Liver (tissue), 9 donors: ENCODE measurements around the gene EYA3. TPM values are rescaled to one million over a fixed set of nuclear protein-coding genes. Genes with fewer than 3 reads are reported as not detected.

Experiments used
- DNase-seq: peaks from one replicate; pipeline ENCODE4 v3.0.0-alpha.2; 2017; ENCODE audit warnings: low spot score
- H3K27ac ChIP-seq, 2 donors: one replicate each; pipeline ENCODE4 v1.7.0; 2013; ENCODE audit warnings: inconsistent platforms in 2 of 2, low read length in 2 of 2, control low read depth in 1 of 2, low read depth in 1 of 2, mild to moderate bottlenecking in 1 of 2
- H3K27me3 ChIP-seq, 4 donors: one replicate each; pipeline versions ENCODE4 v1.6.1 to v1.7.0; 2013; ENCODE audit warnings: low read length in 3 of 4, inconsistent platforms in 1 of 4, mild to moderate bottlenecking in 1 of 4, moderate library complexity in 1 of 4; ENCODE audit not compliant: control insufficient read depth in 4 of 4, insufficient read depth in 4 of 4
- H3K36me3 ChIP-seq, 4 donors: one replicate each; pipeline versions ENCODE4 v1.6.1 to v1.7.0; 2013; ENCODE audit warnings: low read length in 3 of 4, mild to moderate bottlenecking in 3 of 4, low read depth in 1 of 4, moderate library complexity in 1 of 4; ENCODE audit not compliant: control insufficient read depth in 4 of 4, insufficient read depth in 3 of 4
- H3K4me1 ChIP-seq, 4 donors: one replicate each; pipeline versions ENCODE4 v1.6.1 to v1.7.0; 2013; ENCODE audit warnings: low read length in 3 of 4, mild to moderate bottlenecking in 3 of 4, moderate library complexity in 1 of 4; ENCODE audit not compliant: control insufficient read depth in 4 of 4, insufficient read depth in 4 of 4
- H3K4me3 ChIP-seq, 3 donors: one replicate each; pipeline versions ENCODE4 v1.6.1 to v1.7.0; 2013; ENCODE audit warnings: low read length in 3 of 3, control low read depth in 1 of 3, low read depth in 1 of 3, mild to moderate bottlenecking in 1 of 3
- H3K9ac ChIP-seq, 2 donors: one replicate each; pipeline ENCODE4 v1.7.0; 2013; ENCODE audit warnings: low read length in 2 of 2, mild to moderate bottlenecking in 2 of 2, moderate library complexity in 2 of 2, control low read depth in 1 of 2, low read depth in 1 of 2
- H3K9me3 ChIP-seq, 4 donors: one replicate each; pipeline versions ENCODE4 v1.6.1 to v1.7.0; 2013; ENCODE audit warnings: low read length in 3 of 4; ENCODE audit not compliant: control insufficient read depth in 4 of 4
- EGR1 ChIP-seq, 2 donors: IDR thresholded peaks; 2 replicates each; pipeline ENCODE4 v1.6.1; 2016 to 2018; ENCODE audit warnings: antibody characterized with exemption in 2 of 2, low read depth in 2 of 2
- FOXA1 ChIP-seq: IDR thresholded peaks from 2 replicates; pipeline ENCODE4 v1.6.1; 2016; ENCODE audit warnings: antibody characterized with exemption
- FOXA2 ChIP-seq: IDR thresholded peaks from 2 replicates; pipeline ENCODE4 v1.6.1; 2016; ENCODE audit warnings: antibody characterized with exemption
- GABPA ChIP-seq, 2 donors: IDR thresholded peaks in 1 of 2; conservative IDR thresholded peaks in 1 of 2; 2 replicates each; pipeline ENCODE4 v1.6.1; 2016; ENCODE audit warnings: antibody characterized with exemption in 2 of 2, mild to moderate bottlenecking in 1 of 2, moderate library complexity in 1 of 2
- HNF4A ChIP-seq, 2 donors: conservative IDR thresholded peaks; 2 replicates each; pipeline ENCODE4 v1.6.1; 2016; ENCODE audit warnings: antibody characterized with exemption in 2 of 2, mild to moderate bottlenecking in 2 of 2
- HNF4G ChIP-seq: IDR thresholded peaks from 2 replicates; pipeline ENCODE4 v1.6.1; 2016; ENCODE audit warnings: antibody characterized with exemption
- JUND ChIP-seq, 2 donors: IDR thresholded peaks; 2 replicates each; pipeline ENCODE4 v1.6.1; 2016; ENCODE audit warnings: antibody characterized with exemption in 2 of 2
- NR2F2 ChIP-seq: IDR thresholded peaks from 2 replicates; pipeline ENCODE4 v1.6.1; 2016; ENCODE audit warnings: antibody characterized with exemption
- RAD21 ChIP-seq, 2 donors: IDR thresholded peaks; 2 replicates each; pipeline ENCODE4 v1.6.1; 2016; ENCODE audit warnings: antibody characterized with exemption in 2 of 2, mild to moderate bottlenecking in 2 of 2
- RXRA ChIP-seq, 2 donors: IDR thresholded peaks; 2 replicates each; pipeline ENCODE4 v1.6.1; 2017 to 2018; ENCODE audit warnings: antibody characterized with exemption in 2 of 2, mild to moderate bottlenecking in 1 of 2
- SP1 ChIP-seq: IDR thresholded peaks from 2 replicates; pipeline ENCODE4 v1.6.1; 2018; ENCODE audit warnings: antibody characterized with exemption, mild to moderate bottlenecking
- TAF1 ChIP-seq: conservative IDR thresholded peaks from 2 replicates; pipeline ENCODE4 v1.6.1; 2016; ENCODE audit warnings: antibody characterized with exemption, mild to moderate bottlenecking
- YY1 ChIP-seq: IDR thresholded peaks from 2 replicates; pipeline ENCODE4 v1.6.1; 2016; ENCODE audit warnings: antibody characterized with exemption, mild to moderate bottlenecking
- WGBS: extraction: QIAGEN DNeasy Blood & Tissue Kit; methylation state at CpG from one replicate; pipeline ENCODE4 v1.1.7; 2013; 5-methylcytosine and 5-hydroxymethylcytosine counted together
- polyA plus RNA-seq, 2 donors: library from polyadenylated mRNA; stranded (reverse) in 1 of 2; unstranded in 1 of 2; fragments of 200-250 nt in 1 of 2; fragments of >200 nt in 1 of 2; fragmentation: Nextera tagmentation in 1 of 2; extraction: Ambion mirVana in 1 of 2; gene quantifications; one replicate each; pipeline versions ENCODE4 v1.2.1 to v1.2.3, GENCODE V29; 2013 to 2015
- total RNA-seq, 2 donors: library from RNA; depleted of rRNA; stranded (reverse); fragments of >200 nt; gene quantifications; one replicate each; pipeline ENCODE4 v1.2.3, GENCODE V29; 2014
- TF ChIP-seq, protein P1 (sequence below): IDR thresholded peaks from 2 replicates; pipeline ENCODE4 v1.6.1; 2016; ENCODE audit warnings: antibody characterized with exemption
- TF ChIP-seq, protein P2 (sequence below): IDR thresholded peaks from 2 replicates; pipeline ENCODE4 v1.6.1; 2016; ENCODE audit warnings: antibody characterized with exemption
- TF ChIP-seq, protein P3 (sequence below): IDR thresholded peaks from 2 replicates; pipeline ENCODE4 v1.6.1; 2016; ENCODE audit warnings: antibody characterized with exemption, mild to moderate bottlenecking
- TF ChIP-seq, protein P4 (sequence below): fragments of 150-350 bp; IDR thresholded peaks from 2 replicates; pipeline ENCODE4 v1.5.1; 2017; ENCODE audit warnings: improper control_type of control experiment, low read depth, low read length; ENCODE audit not compliant: missing input control
- TF ChIP-seq, protein P5 (sequence below): IDR thresholded peaks from 2 replicates; pipeline ENCODE4 v1.6.1; 2016; ENCODE audit warnings: antibody characterized with exemption
- donor health status: healthy.
- donor health status: healthy.
- donor health status: healthy.
- donor health status: healthy.
- donor health status: healthy.

The EYA3 gene
- total and polyA plus RNA-seq, 4 donors: 3.6 to 12.6 (median 6.0) TPM

DNA sequence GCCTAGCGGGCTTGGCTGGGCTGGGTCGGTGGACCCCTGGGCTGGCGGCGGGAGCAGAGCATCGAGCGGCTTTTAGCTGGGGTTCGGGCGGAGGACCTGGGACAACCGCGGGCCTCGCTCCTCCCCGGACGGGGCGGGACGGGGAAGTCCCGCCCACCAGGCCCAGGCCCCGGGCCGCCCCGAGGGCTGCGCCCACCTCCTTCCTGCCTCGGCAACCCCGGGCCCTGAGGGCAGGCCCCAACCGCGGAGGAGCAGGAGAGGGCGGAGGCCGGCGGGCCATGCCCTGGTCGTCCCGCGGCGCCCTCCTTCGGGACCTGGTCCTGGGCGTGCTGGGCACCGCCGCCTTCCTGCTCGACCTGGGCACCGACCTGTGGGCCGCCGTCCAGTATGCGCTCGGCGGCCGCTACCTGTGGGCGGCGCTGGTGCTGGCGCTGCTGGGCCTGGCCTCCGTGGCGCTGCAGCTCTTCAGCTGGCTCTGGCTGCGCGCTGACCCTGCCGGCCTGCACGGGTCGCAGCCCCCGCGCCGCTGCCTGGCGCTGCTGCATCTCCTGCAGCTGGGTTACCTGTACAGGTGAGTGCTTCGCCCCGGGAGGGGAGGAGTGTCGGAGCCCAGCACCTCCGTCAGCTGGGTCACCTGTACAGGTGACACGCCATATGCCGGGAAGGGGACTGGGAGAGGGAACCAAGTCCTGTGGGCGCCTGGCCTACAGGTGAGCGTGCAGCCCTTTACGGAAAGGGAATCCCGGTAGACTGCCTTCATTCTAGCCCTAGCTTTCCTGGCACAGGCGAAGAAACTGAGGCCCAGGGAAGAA, 128.4 kb downstream of the EYA3 start, which contains the start of gene XKR8:
TSS of gene XKR8 (plus strand) at position 182 of the 812 bp plus-strand sequence. CDS start at position 279, 97 bp downstream.
- Histone ChIP-seq H3K27me3 (no peaks in the 10 kb centered on the region), H3K9ac (peak within 1 kb of the TSS; percentile 9 to 77), H3K4me1 (peaks cover 11 to 23% (median 13%) of the 10 kb centered on the region in 4 donors), H3K4me3 (peak within 1 kb of the TSS; percentile 62 to 88 (median 70)), H3K27ac (peak within 1 kb of the TSS; percentile 86 to 96), H3K36me3 (peaks cover 0 to 10% (median 6%) of the 10 kb centered on the region in 4 donors), H3K9me3 (no peaks in the 10 kb centered on the region)
- WGBS: 4% methylated on average over 68 of the region's 68 CpGs
- DNase-seq: peak; percentile 77
- TF ChIP-seq, protein P1, sequence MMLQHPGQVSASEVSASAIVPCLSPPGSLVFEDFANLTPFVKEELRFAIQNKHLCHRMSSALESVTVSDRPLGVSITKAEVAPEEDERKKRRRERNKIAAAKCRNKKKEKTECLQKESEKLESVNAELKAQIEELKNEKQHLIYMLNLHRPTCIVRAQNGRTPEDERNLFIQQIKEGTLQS: no peak
- TF ChIP-seq SP1: no peak
- no peak for TF ChIP-seq EGR1 (IDR thresholded peaks at IDR 0.05; ENCODE audit: low read depth in 2 of 2)
- TF ChIP-seq GABPA (IDR thresholded peaks at IDR 0.05 in 1 of 2, conservative IDR thresholded peaks at IDR 0.05 in 1 of 2): peak in 1 of 2 donors; percentile 51
- TF ChIP-seq, protein P2, sequence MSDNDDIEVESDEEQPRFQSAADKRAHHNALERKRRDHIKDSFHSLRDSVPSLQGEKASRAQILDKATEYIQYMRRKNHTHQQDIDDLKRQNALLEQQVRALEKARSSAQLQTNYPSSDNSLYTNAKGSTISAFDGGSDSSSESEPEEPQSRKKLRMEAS: no peak
- no peak for TF ChIP-seq HNF4A (conservative IDR thresholded peaks at IDR 0.05)
- TF ChIP-seq NR2F2: no peak
- TF ChIP-seq YY1: peak; percentile 7
- TF ChIP-seq, protein P3, sequence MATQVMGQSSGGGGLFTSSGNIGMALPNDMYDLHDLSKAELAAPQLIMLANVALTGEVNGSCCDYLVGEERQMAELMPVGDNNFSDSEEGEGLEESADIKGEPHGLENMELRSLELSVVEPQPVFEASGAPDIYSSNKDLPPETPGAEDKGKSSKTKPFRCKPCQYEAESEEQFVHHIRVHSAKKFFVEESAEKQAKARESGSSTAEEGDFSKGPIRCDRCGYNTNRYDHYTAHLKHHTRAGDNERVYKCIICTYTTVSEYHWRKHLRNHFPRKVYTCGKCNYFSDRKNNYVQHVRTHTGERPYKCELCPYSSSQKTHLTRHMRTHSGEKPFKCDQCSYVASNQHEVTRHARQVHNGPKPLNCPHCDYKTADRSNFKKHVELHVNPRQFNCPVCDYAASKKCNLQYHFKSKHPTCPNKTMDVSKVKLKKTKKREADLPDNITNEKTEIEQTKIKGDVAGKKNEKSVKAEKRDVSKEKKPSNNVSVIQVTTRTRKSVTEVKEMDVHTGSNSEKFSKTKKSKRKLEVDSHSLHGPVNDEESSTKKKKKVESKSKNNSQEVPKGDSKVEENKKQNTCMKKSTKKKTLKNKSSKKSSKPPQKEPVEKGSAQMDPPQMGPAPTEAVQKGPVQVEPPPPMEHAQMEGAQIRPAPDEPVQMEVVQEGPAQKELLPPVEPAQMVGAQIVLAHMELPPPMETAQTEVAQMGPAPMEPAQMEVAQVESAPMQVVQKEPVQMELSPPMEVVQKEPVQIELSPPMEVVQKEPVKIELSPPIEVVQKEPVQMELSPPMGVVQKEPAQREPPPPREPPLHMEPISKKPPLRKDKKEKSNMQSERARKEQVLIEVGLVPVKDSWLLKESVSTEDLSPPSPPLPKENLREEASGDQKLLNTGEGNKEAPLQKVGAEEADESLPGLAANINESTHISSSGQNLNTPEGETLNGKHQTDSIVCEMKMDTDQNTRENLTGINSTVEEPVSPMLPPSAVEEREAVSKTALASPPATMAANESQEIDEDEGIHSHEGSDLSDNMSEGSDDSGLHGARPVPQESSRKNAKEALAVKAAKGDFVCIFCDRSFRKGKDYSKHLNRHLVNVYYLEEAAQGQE: no peak
- TF ChIP-seq RXRA (IDR thresholded peaks at IDR 0.05): no peak
- no peak for TF ChIP-seq RAD21 (IDR thresholded peaks at IDR 0.05)
- no peak for TF ChIP-seq JUND (IDR thresholded peaks at IDR 0.05)
- TF ChIP-seq, protein P4, sequence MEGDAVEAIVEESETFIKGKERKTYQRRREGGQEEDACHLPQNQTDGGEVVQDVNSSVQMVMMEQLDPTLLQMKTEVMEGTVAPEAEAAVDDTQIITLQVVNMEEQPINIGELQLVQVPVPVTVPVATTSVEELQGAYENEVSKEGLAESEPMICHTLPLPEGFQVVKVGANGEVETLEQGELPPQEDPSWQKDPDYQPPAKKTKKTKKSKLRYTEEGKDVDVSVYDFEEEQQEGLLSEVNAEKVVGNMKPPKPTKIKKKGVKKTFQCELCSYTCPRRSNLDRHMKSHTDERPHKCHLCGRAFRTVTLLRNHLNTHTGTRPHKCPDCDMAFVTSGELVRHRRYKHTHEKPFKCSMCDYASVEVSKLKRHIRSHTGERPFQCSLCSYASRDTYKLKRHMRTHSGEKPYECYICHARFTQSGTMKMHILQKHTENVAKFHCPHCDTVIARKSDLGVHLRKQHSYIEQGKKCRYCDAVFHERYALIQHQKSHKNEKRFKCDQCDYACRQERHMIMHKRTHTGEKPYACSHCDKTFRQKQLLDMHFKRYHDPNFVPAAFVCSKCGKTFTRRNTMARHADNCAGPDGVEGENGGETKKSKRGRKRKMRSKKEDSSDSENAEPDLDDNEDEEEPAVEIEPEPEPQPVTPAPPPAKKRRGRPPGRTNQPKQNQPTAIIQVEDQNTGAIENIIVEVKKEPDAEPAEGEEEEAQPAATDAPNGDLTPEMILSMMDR: peak; percentile 26
- TF ChIP-seq FOXA2: no peak
- no peak for TF ChIP-seq TAF1
- no peak for TF ChIP-seq HNF4G
- no peak for TF ChIP-seq FOXA1
- TF ChIP-seq, protein P5, sequence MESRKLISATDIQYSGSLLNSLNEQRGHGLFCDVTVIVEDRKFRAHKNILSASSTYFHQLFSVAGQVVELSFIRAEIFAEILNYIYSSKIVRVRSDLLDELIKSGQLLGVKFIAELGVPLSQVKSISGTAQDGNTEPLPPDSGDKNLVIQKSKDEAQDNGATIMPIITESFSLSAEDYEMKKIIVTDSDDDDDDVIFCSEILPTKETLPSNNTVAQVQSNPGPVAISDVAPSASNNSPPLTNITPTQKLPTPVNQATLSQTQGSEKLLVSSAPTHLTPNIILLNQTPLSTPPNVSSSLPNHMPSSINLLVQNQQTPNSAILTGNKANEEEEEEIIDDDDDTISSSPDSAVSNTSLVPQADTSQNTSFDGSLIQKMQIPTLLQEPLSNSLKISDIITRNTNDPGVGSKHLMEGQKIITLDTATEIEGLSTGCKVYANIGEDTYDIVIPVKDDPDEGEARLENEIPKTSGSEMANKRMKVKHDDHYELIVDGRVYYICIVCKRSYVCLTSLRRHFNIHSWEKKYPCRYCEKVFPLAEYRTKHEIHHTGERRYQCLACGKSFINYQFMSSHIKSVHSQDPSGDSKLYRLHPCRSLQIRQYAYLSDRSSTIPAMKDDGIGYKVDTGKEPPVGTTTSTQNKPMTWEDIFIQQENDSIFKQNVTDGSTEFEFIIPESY: no peak
